H1 (cell line): ENCODE measurements around the gene SEMA3E. TPM values are rescaled to one million over a fixed set of nuclear protein-coding genes. Genes with fewer than 3 reads are reported as not detected.

ENCODE experiments used
- CTCF ChIA-PET: fragments of 300-600 bp; sonication (Branson Sonifier 250); formaldehyde crosslinking; loops from one replicate; lab custom pipeline; 2021; ENCODE audit not compliant: partially characterized antibody; lab: Charles Lee
- POLR2A ChIA-PET: fragments of 300-600 bp; sonication (Branson Sonifier 250); formaldehyde crosslinking; loops from one replicate; lab custom pipeline; 2021; ENCODE audit warnings: inconsistent platforms; ENCODE audit not compliant: partially characterized antibody; lab: Charles Lee
- DNase-seq, 2 experiments: peaks; one replicate each; pipeline versions ENCODE4 v3.0.0 to v3.0.0-alpha.2; 2010 to 2022; ENCODE audit warnings: low spot score in 2 of 2, low read depth in 1 of 2, mixed read lengths in 1 of 2
- FAIRE-seq: peaks from 2 replicates; lab custom pipeline; 2011; peaks lifted over from hg19 to GRCh38; lab: Jason Lieb, UNC
- H2AFZ ChIP-seq: 2 replicates; pipeline ENCODE4 v1.8.1; 2012; ENCODE audit warnings: low read length, inconsistent platforms
- H2AK5ac ChIP-seq: 2 replicates; pipeline ENCODE4 v1.6.1; 2013; ENCODE audit warnings: low read depth, low read length
- H2BK120ac ChIP-seq: replicated peaks from 2 replicates; pipeline ENCODE3; 2013; ENCODE audit warnings: low read depth, low read length, inconsistent platforms
- H2BK12ac ChIP-seq: 2 replicates; pipeline ENCODE4 v1.6.1; 2013; ENCODE audit warnings: low read depth, low read length
- H2BK15ac ChIP-seq: 2 replicates; pipeline ENCODE4 v1.6.1; 2013; ENCODE audit warnings: low read length
- H2BK20ac ChIP-seq: 2 replicates; pipeline ENCODE4 v1.6.1; 2013; ENCODE audit warnings: low read length
- H2BK5ac ChIP-seq: 2 replicates; pipeline ENCODE4 v1.6.1; 2013; ENCODE audit warnings: low read depth, low read length
- H3K14ac ChIP-seq: 2 replicates; pipeline ENCODE4 v1.6.1; 2013; ENCODE audit warnings: inconsistent platforms; ENCODE audit not compliant: insufficient read length
- H3K18ac ChIP-seq: 2 replicates; pipeline ENCODE4 v1.6.1; 2013; ENCODE audit warnings: low read length; ENCODE audit errors: extremely low read depth
- H3K23ac ChIP-seq: 2 replicates; pipeline ENCODE4 v1.6.1; 2013; ENCODE audit warnings: inconsistent platforms; ENCODE audit not compliant: insufficient read length
- H3K23me2 ChIP-seq: 2 replicates; pipeline ENCODE4 v1.6.1; 2013; ENCODE audit warnings: low read depth, low read length
- H3K27ac ChIP-seq: 2 replicates; pipeline ENCODE4 v1.6.1; 2011; ENCODE audit warnings: low read depth, low read length, inconsistent platforms
- H3K27me3 ChIP-seq, 4 experiments: replicated peaks in 1 of 4; 1 replicate in 1 of 4; 2 replicates in 3 of 4; pipeline versions ENCODE4 v1.6.1 to v1.8.1; 2011 to 2013; ENCODE audit warnings: low read length in 3 of 4, mild to moderate bottlenecking in 3 of 4, inconsistent platforms in 2 of 4, mixed read lengths in 2 of 4, moderate library complexity in 1 of 4; ENCODE audit not compliant: control insufficient read depth in 3 of 4, insufficient read depth in 3 of 4; ENCODE audit errors: extremely low read depth in 1 of 4
- H3K36me3 ChIP-seq, 4 experiments: 2 replicates each; pipeline versions ENCODE4 v1.6.1 to v1.8.1; 2011 to 2013; ENCODE audit warnings: mild to moderate bottlenecking in 4 of 4, low read length in 3 of 4, moderate library complexity in 2 of 4, control low read depth in 1 of 4, inconsistent platforms in 1 of 4; ENCODE audit not compliant: insufficient read depth in 4 of 4, control insufficient read depth in 2 of 4
- H3K4ac ChIP-seq: replicated peaks from 2 replicates; pipeline ENCODE3; 2013; ENCODE audit warnings: low read length, low read depth, mixed read lengths, inconsistent platforms; ENCODE audit not compliant: insufficient read length
- H3K4me1 ChIP-seq, 4 experiments: replicated peaks in 1 of 4; 1 replicate in 1 of 4; 2 replicates in 3 of 4; pipeline versions ENCODE4 v1.6.1 to v1.8.1; 2011 to 2013; ENCODE audit warnings: low read length in 3 of 4, inconsistent platforms in 2 of 4, mixed read lengths in 1 of 4; ENCODE audit not compliant: insufficient read depth in 4 of 4, control insufficient read depth in 3 of 4
- H3K4me2 ChIP-seq, 2 experiments: 2 replicates each; pipeline versions ENCODE4 v1.6.1 to v1.8.1; 2011 to 2013; ENCODE audit warnings: low read depth in 2 of 2, low read length in 2 of 2, control low read depth in 1 of 2, inconsistent platforms in 1 of 2, mild to moderate bottlenecking in 1 of 2; ENCODE audit not compliant: insufficient read depth in 1 of 2
- H3K4me3 ChIP-seq, 4 experiments: fragments of 200-600, 300-600 bp in 1 of 4; sonication (generic), shearing (Covaris generic), sonication (Bioruptor Twin) in 1 of 4; 2 replicates each; pipeline versions ENCODE4 v1.5.1 to v1.8.1; 2011 to 2016; ENCODE audit warnings: low read length in 4 of 4, low read depth in 3 of 4, control low read depth in 2 of 4, inconsistent platforms in 2 of 4, mild to moderate bottlenecking in 2 of 4, mixed read lengths in 1 of 4, moderate library complexity in 1 of 4; ENCODE audit not compliant: insufficient read depth in 2 of 4; ENCODE audit errors: extremely low read depth in 1 of 4
- H3K56ac ChIP-seq: replicated peaks from 2 replicates; pipeline ENCODE3; 2013; ENCODE audit warnings: low read depth, mild to moderate bottlenecking, mixed read lengths, low read length, inconsistent platforms; ENCODE audit not compliant: insufficient read length
- H3K79me1 ChIP-seq: 2 replicates; pipeline ENCODE4 v1.6.1; 2013; ENCODE audit warnings: low read depth, low read length, control low read depth
- H3K79me2 ChIP-seq, 2 experiments: 2 replicates each; pipeline versions ENCODE4 v1.6.1 to v1.8.1; 2012 to 2013; ENCODE audit warnings: low read length in 2 of 2, mild to moderate bottlenecking in 2 of 2, inconsistent platforms in 1 of 2; ENCODE audit not compliant: insufficient read depth in 2 of 2, control insufficient read depth in 1 of 2
- H3K9ac ChIP-seq, 4 experiments: replicated peaks in 1 of 4; 1 replicate in 1 of 4; 2 replicates in 3 of 4; pipeline versions ENCODE4 v1.6.1 to v1.8.1; 2011 to 2013; ENCODE audit warnings: low read depth in 3 of 4, low read length in 3 of 4, control low read depth in 2 of 4, mild to moderate bottlenecking in 2 of 4, moderate library complexity in 2 of 4, inconsistent platforms in 1 of 4; ENCODE audit errors: extremely low read depth in 1 of 4
- H3K9me3 ChIP-seq, 2 experiments: 2 replicates each; pipeline versions ENCODE4 v1.6.1 to v1.8.1; 2012 to 2013; ENCODE audit warnings: mild to moderate bottlenecking in 2 of 2, moderate library complexity in 2 of 2, control low read depth in 1 of 2, inconsistent platforms in 1 of 2, low read depth in 1 of 2, low read length in 1 of 2, mixed read lengths in 1 of 2; ENCODE audit not compliant: insufficient read depth in 2 of 2
- H4K20me1 ChIP-seq, 2 experiments: replicated peaks in 1 of 2; 2 replicates each; pipeline versions ENCODE3 to v1.8.1; 2011 to 2013; ENCODE audit warnings: inconsistent platforms in 2 of 2, low read length in 2 of 2, mild to moderate bottlenecking in 1 of 2; ENCODE audit not compliant: insufficient read depth in 2 of 2, control insufficient read depth in 1 of 2
- H4K5ac ChIP-seq: 2 replicates; pipeline ENCODE4 v1.6.1; 2013; ENCODE audit warnings: low read length, low read depth, mixed read lengths, inconsistent platforms; ENCODE audit not compliant: insufficient read length
- H4K8ac ChIP-seq: 2 replicates; pipeline ENCODE4 v1.8.0; 2013; ENCODE audit warnings: mild to moderate bottlenecking, moderate library complexity, low read length, inconsistent platforms; ENCODE audit not compliant: insufficient read depth; ENCODE audit errors: extremely low read depth
- H4K91ac ChIP-seq: replicated peaks from 2 replicates; pipeline ENCODE3; 2013; ENCODE audit warnings: low read length, mixed read lengths, inconsistent platforms; ENCODE audit not compliant: insufficient read length
- CBX5 ChIP-seq: fragments of 300-800, 300-1000 bp; sonication (generic); IDR thresholded peaks from 2 replicates; pipeline ENCODE4 v1.7.1; 2016; ENCODE audit warnings: antibody characterized with exemption, low read length, low read depth
- CBX8 ChIP-seq: fragments of 300-800, 300-1000 bp; sonication (generic); IDR thresholded peaks from 2 replicates; pipeline ENCODE4 v1.7.1; 2016; ENCODE audit warnings: low read depth, low read length, borderline replicate concordance
- CHD1 ChIP-seq: IDR thresholded peaks from 2 replicates; pipeline ENCODE4 v1.6.1; 2012; ENCODE audit warnings: low read depth, low read length, improper control_type of control experiment
- EZH2 ChIP-seq: fragments of 200-600 bp; sonication (generic); IDR thresholded peaks from 2 replicates; pipeline ENCODE4 v1.7.1; 2012; ENCODE audit warnings: low read depth, mild to moderate bottlenecking, moderate library complexity, low read length, inconsistent platforms; ENCODE audit not compliant: severe bottlenecking
- HDAC2 ChIP-seq, 2 experiments: fragments of 300-600 bp in 1 of 2; sonication (generic) in 1 of 2; IDR thresholded peaks; 2 replicates each; pipeline ENCODE4 v1.6.1; 2011 to 2012; ENCODE audit warnings: low read depth in 2 of 2, low read length in 2 of 2, mild to moderate bottlenecking in 2 of 2, moderate library complexity in 2 of 2, borderline replicate concordance in 1 of 2, inconsistent platforms in 1 of 2
- HDAC6 ChIP-seq: IDR thresholded peaks from one replicate; pipeline ENCODE4 v1.7.1; 2012; ENCODE audit warnings: low read depth, mild to moderate bottlenecking, inconsistent platforms, low read length, moderate library complexity
- JUN ChIP-seq: IDR thresholded peaks from 2 replicates; pipeline ENCODE4 v1.6.1; 2011; ENCODE audit warnings: low read depth, mild to moderate bottlenecking, improper control_type of control experiment, low read length
- KDM1A ChIP-seq: fragments of 200-600, 300-600 bp; sonication (generic); IDR thresholded peaks from 2 replicates; pipeline ENCODE4 v1.7.1; 2016; ENCODE audit warnings: mild to moderate bottlenecking, low read length, borderline replicate concordance
- RAD21 ChIP-seq, 2 experiments: IDR thresholded peaks in 1 of 2; conservative IDR thresholded peaks in 1 of 2; 2 replicates each; pipeline ENCODE4 v1.6.1; 2011; ENCODE audit warnings: low read depth in 2 of 2, low read length in 2 of 2, improper control_type of control experiment in 1 of 2, inconsistent platforms in 1 of 2, mild to moderate bottlenecking in 1 of 2, moderate library complexity in 1 of 2
- SP2 ChIP-seq: IDR thresholded peaks from 2 replicates; pipeline ENCODE4 v1.6.1; 2012; ENCODE audit warnings: mild to moderate bottlenecking, low read length, inconsistent platforms
- TEAD4 ChIP-seq: IDR thresholded peaks from 2 replicates; pipeline ENCODE4 v1.6.1; 2012; ENCODE audit warnings: low read depth, low read length, inconsistent platforms, mixed read lengths
- WGBS, 2 experiments: shearing (Covaris generic) in 1 of 2; methylation state at CpG; one replicate each; pipeline versions ENCODE4 v1.1.6 to v1.1.7; 2013 to 2015; ENCODE audit warnings: low lambda C conversion rate in 2 of 2, mixed read lengths in 2 of 2, inconsistent platforms in 1 of 2, low coverage in 1 of 2, missing lambda C conversion rate in 1 of 2; ENCODE audit not compliant: insufficient replicate concordance in 2 of 2, insufficient coverage in 1 of 2, insufficient read length in 1 of 2; ENCODE audit errors: extremely low coverage in 1 of 2, missing lambda C conversion rate in 1 of 2; 5-methylcytosine and 5-hydroxymethylcytosine counted together
- polyA plus RNA-seq, 7 experiments: library from polyadenylated mRNA; depleted of rRNA in 3 of 7; stranded (reverse) in 5 of 7; unstranded in 2 of 7; fragments of >200 nt in 5 of 7; fragments of 200-250 nt in 2 of 7; gene quantifications; 1 replicate in 5 of 7; 2 replicates in 1 of 7; 4 replicates in 1 of 7; pipeline versions ENCODE4 v1.2.1 to v1.2.3, GENCODE V29; 2011 to 2013; ENCODE audit warnings: missing spikeins in 2 of 7, mixed read lengths in 2 of 7
- total RNA-seq: library from RNA; stranded (reverse); fragmentation: NEBNext Ultra II Directional; extraction: Animal tissue kit (Norgen Biotek cat#: 25700); gene quantifications from 2 replicates; pipeline ENCODE4 v1.2.1, GENCODE V29; 2021

Gene SEMA3E
- total and polyA plus RNA-seq, 2 of the 8 experiments (the other 6 are each of a cell fraction or from before 2014, with no cell fraction given) = 0.93 to 0.94 TPM

DNA sequence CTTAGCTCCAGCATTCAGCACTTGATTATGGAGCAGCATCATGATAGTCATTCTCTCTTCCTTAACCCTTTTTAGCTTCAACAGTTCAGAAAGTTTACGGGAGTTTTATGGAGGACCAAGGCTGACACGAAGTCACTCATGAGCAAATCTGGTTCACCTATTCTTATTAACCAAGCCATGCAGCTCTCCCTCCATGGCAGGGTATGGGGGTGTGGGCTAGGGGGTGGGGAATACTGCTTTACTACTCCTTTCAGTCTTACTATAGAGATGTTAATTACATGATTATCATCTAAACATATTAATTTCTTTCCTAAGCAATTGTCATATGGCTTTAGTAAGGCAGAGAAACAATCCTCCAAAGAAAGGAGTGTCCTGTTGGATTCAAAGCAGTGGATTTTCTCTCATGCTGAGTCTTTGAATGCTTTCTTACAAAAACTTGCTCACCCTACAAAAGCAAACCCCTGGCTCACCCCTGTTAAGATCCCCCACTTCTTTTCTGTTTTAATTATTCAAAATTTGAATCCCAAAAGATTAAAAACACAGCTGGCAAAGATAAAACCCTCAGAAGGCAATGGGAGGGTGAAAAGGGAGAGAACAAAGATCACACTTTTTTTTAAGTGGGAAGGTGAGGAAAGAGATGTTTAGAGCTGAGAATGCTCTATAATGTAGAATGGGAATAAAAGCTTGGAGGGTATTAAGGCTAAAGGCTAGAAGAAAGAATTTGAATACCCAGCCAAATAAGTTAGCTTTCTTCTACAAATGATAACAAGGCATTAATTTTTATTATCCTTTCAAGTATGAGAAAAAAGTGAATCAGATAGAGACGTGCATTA is 46.4 kb upstream of the SEMA3E start:
- no peak overlapping the region for H3K27ac ChIP-seq
- no peak overlapping the region for H3K56ac ChIP-seq
- H2AFZ ChIP-seq = no peak overlapping the region
- no peak overlapping the region for H3K9ac ChIP-seq
- H3K14ac ChIP-seq = no peak overlapping the region
- H4K8ac ChIP-seq = no peak overlapping the region
- no peaks in the 10 kb centered on the region for H3K36me3 ChIP-seq
- WGBS, 2 experiments = 43% methylated on average over 3 of the region's 3 CpGs; no CpG with 5 or more reads in 1 of the 2 experiments
- ChIA-PET CTCF (interaction anchor here (1.1 to 1.4 kb wide), 2 partner anchors 13 to 20 kb away, joined by 3 read pairs; no protein-coding TSS in a partner anchor), POLR2A (interaction anchor here (0.9 to 2.2 kb wide), 3 partner anchors 10 to 223 kb away, joined by 3 to 6 read pairs (median 4); no protein-coding TSS in a partner anchor)
- peak overlapping the region; percentile 24 to 44; a peak in 3 of 4 replicates for H3K4me2 ChIP-seq
- DNase-seq = no peak
- H3K79me1 ChIP-seq = no peaks in the 10 kb centered on the region
- H2BK5ac ChIP-seq = no peak overlapping the region
- H3K4me1 ChIP-seq = peaks cover 0 to 38% (median 18%) of the 10 kb centered on the region in 4 experiments; a peak in 6 of 7 replicates
- H3K9me3 ChIP-seq = no peaks in the 10 kb centered on the region
- no peak overlapping the region for H2BK20ac ChIP-seq
- H3K79me2 ChIP-seq = no peaks in the 10 kb centered on the region
- H4K91ac ChIP-seq = no peak overlapping the region
- H4K20me1 ChIP-seq = no peaks in the 10 kb centered on the region
- no peak overlapping the region for H4K5ac ChIP-seq
- peak overlapping the region; percentile 49; the same call in 1 of the 2 replicates for H3K18ac ChIP-seq
- peak overlapping the region in 1 of 4 experiments; percentile 8; a peak in 1 of 8 replicates for H3K4me3 ChIP-seq
- peak; percentile 94 for FAIRE-seq
- no peak overlapping the region for H2BK15ac ChIP-seq
- H3K23me2 ChIP-seq = peaks cover 2% of the 10 kb centered on the region; the same call in 1 of the 2 replicates
- H2BK120ac ChIP-seq = peak overlapping the region; percentile 91
- peak overlapping the region; percentile 23; the same call in 1 of the 2 replicates for H2BK12ac ChIP-seq
- no peak overlapping the region for H2AK5ac ChIP-seq
- no peak overlapping the region for H3K23ac ChIP-seq
- peaks cover 12 to 32% (median 21%) of the 10 kb centered on the region in 4 experiments; a peak in 6 of 7 replicates for H3K27me3 ChIP-seq
- no peak overlapping the region for H3K4ac ChIP-seq
- TF ChIP-seq HDAC2 (IDR thresholded peaks at IDR 0.05; ENCODE audit: borderline replicate concordance in 1 of 2, low read depth in 2 of 2, low read length in 2 of 2) (peak in 1 of 2 experiments; percentile 81; a peak in 2 of 4 replicates), HDAC6 (no peak), EZH2 (no peak), CBX8 (no peak), CBX5 (no peak), SP2 (no peak), RAD21 (IDR thresholded peaks at IDR 0.05 in 1 of 2, conservative IDR thresholded peaks at IDR 0.05 in 1 of 2; ENCODE audit: low read depth in 2 of 2, low read length in 2 of 2) (no peak), JUN (no peak), KDM1A (no peak), CHD1 (no peak), TEAD4 (no peak)
